Measurements from ENCODE around the gene MGAT4B. TPM values are rescaled to one million over a fixed set of nuclear protein-coding genes. Genes with fewer than 3 reads are reported as not detected.

MGAT4B gene
- total and polyA plus RNA-seq, 4 donors: 65.0 to 154 (median 82.4) TPM

DNA sequence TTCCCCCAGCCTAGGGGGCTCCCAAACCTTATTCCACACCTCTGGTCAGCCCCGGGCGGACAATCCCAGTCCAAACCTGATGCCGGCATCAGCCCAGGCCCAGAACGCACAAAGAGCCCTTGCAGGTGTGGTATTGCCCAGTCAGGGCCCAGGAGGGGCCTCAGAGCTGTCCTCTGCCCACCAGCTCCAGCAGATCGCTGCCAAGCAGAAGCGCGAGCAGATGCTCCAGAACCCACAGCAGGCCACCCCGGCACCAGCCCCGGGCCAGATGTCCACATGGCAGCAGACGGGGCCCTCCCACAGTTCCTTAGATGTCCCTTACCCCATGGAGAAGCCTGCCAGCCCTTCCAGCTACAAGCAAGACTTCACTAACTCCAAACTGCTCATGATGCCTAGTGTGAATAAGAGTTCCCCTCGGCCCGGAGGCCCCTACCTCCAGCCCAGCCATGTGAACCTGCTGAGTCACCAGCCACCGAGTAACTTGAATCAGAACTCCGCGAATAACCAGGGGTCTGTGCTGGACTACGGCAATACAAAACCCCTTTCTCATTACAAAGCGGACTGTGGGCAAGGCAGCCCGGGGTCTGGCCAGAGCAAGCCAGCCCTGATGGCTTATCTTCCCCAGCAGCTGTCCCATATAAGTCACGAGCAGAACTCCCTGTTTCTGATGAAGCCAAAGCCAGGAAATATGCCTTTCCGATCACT is 40.5 kb downstream of the MGAT4B start:
- Histone ChIP-seq H3K4me3 (no peak overlapping the region), H3K27ac (ENCODE audit: low read depth in 1 of 2, low read length in 1 of 2) (peak overlapping the region in 1 of 2 donors; percentile 74), H3K9me3 (ENCODE audit: control insufficient read depth in 4 of 4, insufficient read depth in 3 of 4, low read length in 3 of 4) (peaks cover 0 to 2% (median 0%) of the 10 kb centered on the region in 4 donors), H3K36me3 (ENCODE audit: control insufficient read depth in 4 of 4, insufficient read depth in 4 of 4, low read length in 4 of 4) (peaks cover 6 to 30% (median 25%) of the 10 kb centered on the region in 4 donors), H3K4me1 (ENCODE audit: control insufficient read depth in 5 of 5, insufficient read depth in 5 of 5, low read length in 5 of 5) (peaks cover 0 to 18% (median 7%) of the 10 kb centered on the region in 5 donors), H3K9ac (ENCODE audit: insufficient read depth in 1 of 2, low read length in 2 of 2) (no peak overlapping the region), H3K27me3 (ENCODE audit: control insufficient read depth in 3 of 3, insufficient read depth in 3 of 3, low read length in 2 of 3) (no peaks in the 10 kb centered on the region)
- 61 to 78% methylated on average over 20 of the region's 20 CpGs for WGBS, 2 donors
- TF ChIP-seq, protein P1, sequence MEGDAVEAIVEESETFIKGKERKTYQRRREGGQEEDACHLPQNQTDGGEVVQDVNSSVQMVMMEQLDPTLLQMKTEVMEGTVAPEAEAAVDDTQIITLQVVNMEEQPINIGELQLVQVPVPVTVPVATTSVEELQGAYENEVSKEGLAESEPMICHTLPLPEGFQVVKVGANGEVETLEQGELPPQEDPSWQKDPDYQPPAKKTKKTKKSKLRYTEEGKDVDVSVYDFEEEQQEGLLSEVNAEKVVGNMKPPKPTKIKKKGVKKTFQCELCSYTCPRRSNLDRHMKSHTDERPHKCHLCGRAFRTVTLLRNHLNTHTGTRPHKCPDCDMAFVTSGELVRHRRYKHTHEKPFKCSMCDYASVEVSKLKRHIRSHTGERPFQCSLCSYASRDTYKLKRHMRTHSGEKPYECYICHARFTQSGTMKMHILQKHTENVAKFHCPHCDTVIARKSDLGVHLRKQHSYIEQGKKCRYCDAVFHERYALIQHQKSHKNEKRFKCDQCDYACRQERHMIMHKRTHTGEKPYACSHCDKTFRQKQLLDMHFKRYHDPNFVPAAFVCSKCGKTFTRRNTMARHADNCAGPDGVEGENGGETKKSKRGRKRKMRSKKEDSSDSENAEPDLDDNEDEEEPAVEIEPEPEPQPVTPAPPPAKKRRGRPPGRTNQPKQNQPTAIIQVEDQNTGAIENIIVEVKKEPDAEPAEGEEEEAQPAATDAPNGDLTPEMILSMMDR (IDR thresholded peaks at IDR 0.05; ENCODE audit: control extremely low read depth, extremely low read depth): no peak
- DNase-seq: no peak
- ATAC-seq (ENCODE audit: insufficient read depth, low FRiP score): no peak

DNA sequence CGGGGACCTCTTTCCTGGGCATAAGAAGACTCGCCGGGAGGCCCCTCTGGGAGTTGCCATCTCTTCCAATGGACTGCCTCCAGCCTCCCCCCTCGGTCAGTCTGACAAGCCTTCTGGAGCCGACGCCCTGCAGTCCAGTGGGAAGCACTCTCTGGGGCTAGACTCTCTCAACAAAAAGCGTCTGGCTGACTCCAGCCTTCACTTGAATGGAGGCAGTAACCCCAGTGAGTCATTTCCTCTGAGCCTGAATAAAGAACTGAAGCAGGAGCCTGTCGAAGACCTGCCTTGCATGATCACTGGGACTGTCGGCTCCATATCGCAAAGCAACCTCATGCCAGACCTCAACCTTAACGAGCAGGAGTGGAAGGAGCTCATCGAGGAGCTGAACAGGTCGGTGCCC is 41.3 kb downstream of the MGAT4B start:
- Histone ChIP-seq H3K4me3 (no peak overlapping the region), H3K27ac (ENCODE audit: low read depth in 1 of 2, low read length in 1 of 2) (peak overlapping the region in 1 of 2 donors; percentile 74), H3K4me1 (ENCODE audit: control insufficient read depth in 5 of 5, insufficient read depth in 5 of 5, low read length in 5 of 5) (peaks cover 0 to 18% (median 7%) of the 10 kb centered on the region in 5 donors), H3K9ac (ENCODE audit: insufficient read depth in 1 of 2, low read length in 2 of 2) (no peak overlapping the region), H3K36me3 (ENCODE audit: control insufficient read depth in 4 of 4, insufficient read depth in 4 of 4, low read length in 4 of 4) (peaks cover under 1 to 23% (median 20%) of the 10 kb centered on the region in 4 donors), H3K27me3 (ENCODE audit: control insufficient read depth in 3 of 3, insufficient read depth in 3 of 3, low read length in 2 of 3) (no peaks in the 10 kb centered on the region), H3K9me3 (ENCODE audit: control insufficient read depth in 4 of 4, insufficient read depth in 3 of 4, low read length in 3 of 4) (peaks cover 0 to 2% (median 0%) of the 10 kb centered on the region in 4 donors)
- ATAC-seq (ENCODE audit: insufficient read depth, low FRiP score): no peak
- no peak for DNase-seq
- TF ChIP-seq, protein P1 (IDR thresholded peaks at IDR 0.05; ENCODE audit: control extremely low read depth, extremely low read depth): no peak
- WGBS, 2 donors: 50 to 53% methylated on average over 13 of the region's 13 CpGs

DNA sequence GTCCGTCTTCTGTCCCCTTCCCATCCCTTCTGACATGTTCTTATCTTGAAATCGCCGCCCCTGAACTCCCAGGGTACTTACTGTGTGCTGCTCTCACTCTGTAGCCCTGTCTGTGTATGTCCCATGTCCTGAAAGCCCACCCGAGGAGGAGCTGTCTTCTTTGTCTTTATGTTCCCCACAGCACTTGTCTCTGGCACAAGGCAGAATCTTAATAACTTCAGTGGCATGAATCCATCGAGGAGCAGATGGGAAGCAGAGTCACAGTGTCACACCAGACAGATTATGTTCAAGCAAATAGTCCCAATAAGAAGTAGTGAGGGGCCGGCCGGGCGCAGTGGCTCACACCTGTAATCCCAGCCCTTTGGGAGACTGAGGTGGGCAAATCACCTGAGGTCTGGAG is 42.6 kb downstream of the MGAT4B start:
- Histone ChIP-seq H3K27me3 (ENCODE audit: control insufficient read depth in 3 of 3, insufficient read depth in 3 of 3, low read length in 2 of 3) (no peaks in the 10 kb centered on the region), H3K9ac (ENCODE audit: insufficient read depth in 1 of 2, low read length in 2 of 2) (no peak overlapping the region), H3K9me3 (ENCODE audit: control insufficient read depth in 4 of 4, insufficient read depth in 3 of 4, low read length in 3 of 4) (peaks cover 0 to 2% (median 0%) of the 10 kb centered on the region in 4 donors), H3K27ac (ENCODE audit: low read depth in 1 of 2, low read length in 1 of 2) (peak overlapping the region in 1 of 2 donors; percentile 6), H3K4me3 (no peak overlapping the region), H3K36me3 (ENCODE audit: control insufficient read depth in 4 of 4, insufficient read depth in 4 of 4, low read length in 4 of 4) (peaks cover 0 to 20% (median 10%) of the 10 kb centered on the region in 4 donors), H3K4me1 (ENCODE audit: control insufficient read depth in 5 of 5, insufficient read depth in 5 of 5, low read length in 5 of 5) (peaks cover 0 to 21% (median 7%) of the 10 kb centered on the region in 5 donors)
- 73 to 77% methylated on average over 8 of the region's 8 CpGs for WGBS, 2 donors
- DNase-seq: no peak
- TF ChIP-seq, protein P1 (IDR thresholded peaks at IDR 0.05; ENCODE audit: control extremely low read depth, extremely low read depth): no peak
- no peak for ATAC-seq (ENCODE audit: insufficient read depth, low FRiP score)

Data from lung (tissue), 12 donors.